H1 (cell line): Measurements from ENCODE around the gene NEFH. TPM values are rescaled to one million over a fixed set of nuclear protein-coding genes. Genes with fewer than 3 reads are reported as not detected.

Experiments used
- CTCF ChIA-PET: fragments of 300-600 bp; sonication (Branson Sonifier 250); formaldehyde crosslinking; loops from one replicate; lab custom pipeline; 2021; ENCODE audit not compliant: partially characterized antibody; lab: Charles Lee
- POLR2A ChIA-PET: fragments of 300-600 bp; sonication (Branson Sonifier 250); formaldehyde crosslinking; loops from one replicate; lab custom pipeline; 2021; ENCODE audit warnings: inconsistent platforms; ENCODE audit not compliant: partially characterized antibody; lab: Charles Lee
- DNase-seq, 2 experiments: peaks; one replicate each; pipeline versions ENCODE4 v3.0.0 to v3.0.0-alpha.2; 2010 to 2022; ENCODE audit warnings: low spot score in 2 of 2, low read depth in 1 of 2, mixed read lengths in 1 of 2
- FAIRE-seq: peaks from 2 replicates; lab custom pipeline; 2011; peaks lifted over from hg19 to GRCh38; lab: Jason Lieb, UNC
- H2AFZ ChIP-seq: 2 replicates; pipeline ENCODE4 v1.8.1; 2012; ENCODE audit warnings: low read length, inconsistent platforms
- H2AK5ac ChIP-seq: 2 replicates; pipeline ENCODE4 v1.6.1; 2013; ENCODE audit warnings: low read depth, low read length
- H2BK120ac ChIP-seq: replicated peaks from 2 replicates; pipeline ENCODE3; 2013; ENCODE audit warnings: low read depth, low read length, inconsistent platforms
- H2BK12ac ChIP-seq: 2 replicates; pipeline ENCODE4 v1.6.1; 2013; ENCODE audit warnings: low read depth, low read length
- H2BK15ac ChIP-seq: 2 replicates; pipeline ENCODE4 v1.6.1; 2013; ENCODE audit warnings: low read length
- H2BK20ac ChIP-seq: 2 replicates; pipeline ENCODE4 v1.6.1; 2013; ENCODE audit warnings: low read length
- H2BK5ac ChIP-seq: 2 replicates; pipeline ENCODE4 v1.6.1; 2013; ENCODE audit warnings: low read depth, low read length
- H3K14ac ChIP-seq: 2 replicates; pipeline ENCODE4 v1.6.1; 2013; ENCODE audit warnings: inconsistent platforms; ENCODE audit not compliant: insufficient read length
- H3K18ac ChIP-seq: 2 replicates; pipeline ENCODE4 v1.6.1; 2013; ENCODE audit warnings: low read length; ENCODE audit errors: extremely low read depth
- H3K23ac ChIP-seq: 2 replicates; pipeline ENCODE4 v1.6.1; 2013; ENCODE audit warnings: inconsistent platforms; ENCODE audit not compliant: insufficient read length
- H3K23me2 ChIP-seq: 2 replicates; pipeline ENCODE4 v1.6.1; 2013; ENCODE audit warnings: low read depth, low read length
- H3K27ac ChIP-seq: 2 replicates; pipeline ENCODE4 v1.6.1; 2011; ENCODE audit warnings: low read depth, low read length, inconsistent platforms
- H3K27me3 ChIP-seq, 4 experiments: replicated peaks in 1 of 4; 1 replicate in 1 of 4; 2 replicates in 3 of 4; pipeline versions ENCODE4 v1.6.1 to v1.8.1; 2011 to 2013; ENCODE audit warnings: low read length in 3 of 4, mild to moderate bottlenecking in 3 of 4, inconsistent platforms in 2 of 4, mixed read lengths in 2 of 4, moderate library complexity in 1 of 4; ENCODE audit not compliant: control insufficient read depth in 3 of 4, insufficient read depth in 3 of 4; ENCODE audit errors: extremely low read depth in 1 of 4
- H3K36me3 ChIP-seq, 4 experiments: 2 replicates each; pipeline versions ENCODE4 v1.6.1 to v1.8.1; 2011 to 2013; ENCODE audit warnings: mild to moderate bottlenecking in 4 of 4, low read length in 3 of 4, moderate library complexity in 2 of 4, control low read depth in 1 of 4, inconsistent platforms in 1 of 4; ENCODE audit not compliant: insufficient read depth in 4 of 4, control insufficient read depth in 2 of 4
- H3K4ac ChIP-seq: replicated peaks from 2 replicates; pipeline ENCODE3; 2013; ENCODE audit warnings: low read length, low read depth, mixed read lengths, inconsistent platforms; ENCODE audit not compliant: insufficient read length
- H3K4me1 ChIP-seq, 4 experiments: replicated peaks in 1 of 4; 1 replicate in 1 of 4; 2 replicates in 3 of 4; pipeline versions ENCODE4 v1.6.1 to v1.8.1; 2011 to 2013; ENCODE audit warnings: low read length in 3 of 4, inconsistent platforms in 2 of 4, mixed read lengths in 1 of 4; ENCODE audit not compliant: insufficient read depth in 4 of 4, control insufficient read depth in 3 of 4
- H3K4me2 ChIP-seq, 2 experiments: 2 replicates each; pipeline versions ENCODE4 v1.6.1 to v1.8.1; 2011 to 2013; ENCODE audit warnings: low read depth in 2 of 2, low read length in 2 of 2, control low read depth in 1 of 2, inconsistent platforms in 1 of 2, mild to moderate bottlenecking in 1 of 2; ENCODE audit not compliant: insufficient read depth in 1 of 2
- H3K4me3 ChIP-seq, 4 experiments: fragments of 200-600, 300-600 bp in 1 of 4; sonication (generic), shearing (Covaris generic), sonication (Bioruptor Twin) in 1 of 4; 2 replicates each; pipeline versions ENCODE4 v1.5.1 to v1.8.1; 2011 to 2016; ENCODE audit warnings: low read length in 4 of 4, low read depth in 3 of 4, control low read depth in 2 of 4, inconsistent platforms in 2 of 4, mild to moderate bottlenecking in 2 of 4, mixed read lengths in 1 of 4, moderate library complexity in 1 of 4; ENCODE audit not compliant: insufficient read depth in 2 of 4; ENCODE audit errors: extremely low read depth in 1 of 4
- H3K56ac ChIP-seq: replicated peaks from 2 replicates; pipeline ENCODE3; 2013; ENCODE audit warnings: low read depth, mild to moderate bottlenecking, mixed read lengths, low read length, inconsistent platforms; ENCODE audit not compliant: insufficient read length
- H3K79me1 ChIP-seq: 2 replicates; pipeline ENCODE4 v1.6.1; 2013; ENCODE audit warnings: low read depth, low read length, control low read depth
- H3K79me2 ChIP-seq, 2 experiments: 2 replicates each; pipeline versions ENCODE4 v1.6.1 to v1.8.1; 2012 to 2013; ENCODE audit warnings: low read length in 2 of 2, mild to moderate bottlenecking in 2 of 2, inconsistent platforms in 1 of 2; ENCODE audit not compliant: insufficient read depth in 2 of 2, control insufficient read depth in 1 of 2
- H3K9ac ChIP-seq, 4 experiments: replicated peaks in 1 of 4; 1 replicate in 1 of 4; 2 replicates in 3 of 4; pipeline versions ENCODE4 v1.6.1 to v1.8.1; 2011 to 2013; ENCODE audit warnings: low read depth in 3 of 4, low read length in 3 of 4, control low read depth in 2 of 4, mild to moderate bottlenecking in 2 of 4, moderate library complexity in 2 of 4, inconsistent platforms in 1 of 4; ENCODE audit errors: extremely low read depth in 1 of 4
- H3K9me3 ChIP-seq, 2 experiments: 2 replicates each; pipeline versions ENCODE4 v1.6.1 to v1.8.1; 2012 to 2013; ENCODE audit warnings: mild to moderate bottlenecking in 2 of 2, moderate library complexity in 2 of 2, control low read depth in 1 of 2, inconsistent platforms in 1 of 2, low read depth in 1 of 2, low read length in 1 of 2, mixed read lengths in 1 of 2; ENCODE audit not compliant: insufficient read depth in 2 of 2
- H4K20me1 ChIP-seq, 2 experiments: replicated peaks in 1 of 2; 2 replicates each; pipeline versions ENCODE3 to v1.8.1; 2011 to 2013; ENCODE audit warnings: inconsistent platforms in 2 of 2, low read length in 2 of 2, mild to moderate bottlenecking in 1 of 2; ENCODE audit not compliant: insufficient read depth in 2 of 2, control insufficient read depth in 1 of 2
- H4K5ac ChIP-seq: 2 replicates; pipeline ENCODE4 v1.6.1; 2013; ENCODE audit warnings: low read length, low read depth, mixed read lengths, inconsistent platforms; ENCODE audit not compliant: insufficient read length
- H4K8ac ChIP-seq: 2 replicates; pipeline ENCODE4 v1.8.0; 2013; ENCODE audit warnings: mild to moderate bottlenecking, moderate library complexity, low read length, inconsistent platforms; ENCODE audit not compliant: insufficient read depth; ENCODE audit errors: extremely low read depth
- H4K91ac ChIP-seq: replicated peaks from 2 replicates; pipeline ENCODE3; 2013; ENCODE audit warnings: low read length, mixed read lengths, inconsistent platforms; ENCODE audit not compliant: insufficient read length
- ATF2 ChIP-seq: IDR thresholded peaks from 2 replicates; pipeline ENCODE4 v1.6.1; 2012; ENCODE audit warnings: low read length, inconsistent platforms
- BCL11A ChIP-seq, 2 experiments: IDR thresholded peaks; one replicate each; pipeline ENCODE4 v1.6.1; 2011; ENCODE audit warnings: low read depth in 2 of 2, low read length in 2 of 2, mild to moderate bottlenecking in 2 of 2
- CTCF ChIP-seq, 3 experiments: IDR thresholded peaks; 1 replicate in 2 of 3; 2 replicates in 1 of 3; pipeline versions ENCODE4 v1.5.1 to v1.6.1; 2011; ENCODE audit warnings: low read length in 3 of 3, mild to moderate bottlenecking in 3 of 3, inconsistent platforms in 2 of 3, low read depth in 1 of 3, moderate library complexity in 1 of 3; ENCODE audit not compliant: insufficient read depth in 1 of 3; ENCODE audit errors: control extremely low read depth in 1 of 3
- E2F6 ChIP-seq: IDR thresholded peaks from 2 replicates; pipeline ENCODE4 v1.6.1; 2012; ENCODE audit warnings: inconsistent platforms
- HDAC2 ChIP-seq, 2 experiments: fragments of 300-600 bp in 1 of 2; sonication (generic) in 1 of 2; IDR thresholded peaks; 2 replicates each; pipeline ENCODE4 v1.6.1; 2011 to 2012; ENCODE audit warnings: low read depth in 2 of 2, low read length in 2 of 2, mild to moderate bottlenecking in 2 of 2, moderate library complexity in 2 of 2, borderline replicate concordance in 1 of 2, inconsistent platforms in 1 of 2
- NANOG ChIP-seq: IDR thresholded peaks from 2 replicates; pipeline ENCODE4 v1.6.1; 2011; ENCODE audit warnings: low read length, low read depth, mild to moderate bottlenecking, inconsistent platforms; ENCODE audit not compliant: insufficient read depth, poor library complexity, severe bottlenecking
- RFX5 ChIP-seq: IDR thresholded peaks from 2 replicates; pipeline ENCODE4 v1.6.1; 2011; ENCODE audit warnings: low read depth, low read length, improper control_type of control experiment, borderline replicate concordance
- SAP30 ChIP-seq: fragments of 300-600 bp; sonication (generic); IDR thresholded peaks from 2 replicates; pipeline ENCODE4 v1.7.1; 2012; ENCODE audit warnings: low read length, moderate library complexity, mild to moderate bottlenecking, inconsistent platforms; ENCODE audit not compliant: insufficient read depth, insufficient replicate concordance
- SIRT6 ChIP-seq: IDR thresholded peaks from one replicate; pipeline ENCODE4 v1.7.1; 2012; ENCODE audit warnings: low read length, inconsistent platforms
- polyA plus RNA-seq, 7 experiments: library from polyadenylated mRNA; depleted of rRNA in 3 of 7; stranded (reverse) in 5 of 7; unstranded in 2 of 7; fragments of >200 nt in 5 of 7; fragments of 200-250 nt in 2 of 7; gene quantifications; 1 replicate in 5 of 7; 2 replicates in 1 of 7; 4 replicates in 1 of 7; pipeline versions ENCODE4 v1.2.1 to v1.2.3, GENCODE V29; 2011 to 2013; ENCODE audit warnings: missing spikeins in 2 of 7, mixed read lengths in 2 of 7
- total RNA-seq: library from RNA; stranded (reverse); fragmentation: NEBNext Ultra II Directional; extraction: Animal tissue kit (Norgen Biotek cat#: 25700); gene quantifications from 2 replicates; pipeline ENCODE4 v1.2.1, GENCODE V29; 2021

NEFH gene
- total and polyA plus RNA-seq, 2 of the 8 experiments (the other 6 are each of a cell fraction or from before 2014, with no cell fraction given), result 0.57 to 2.3 TPM

- H3K36me3 ChIP-seq, result peaks cover 12 to 54% (median 38%) of the 10 kb centered on the region in 4 experiments
- TF ChIP-seq RFX5 (no peak), ATF2 (no peak), CTCF (IDR thresholded peaks at IDR 0.05; ENCODE audit: control extremely low read depth in 1 of 3, insufficient read depth in 1 of 3, low read depth in 1 of 3, low read length in 3 of 3) (no peak), BCL11A (IDR thresholded peaks at IDR 0.05; ENCODE audit: low read depth in 2 of 2, low read length in 2 of 2) (no peak), SIRT6 (no peak), SAP30 (no peak), NANOG (no peak), E2F6 (no peak), HDAC2 (IDR thresholded peaks at IDR 0.05; ENCODE audit: borderline replicate concordance in 1 of 2, low read depth in 2 of 2, low read length in 2 of 2) (no peak)
Observed at GRCh38 chr22:29509298-29509697, 29.3 kb downstream of the NEFH start.

More at GRCh38 chr22:29509298-29509697, 29.3 kb downstream of the NEFH start:
- no peaks in the 10 kb centered on the region for H3K79me2 ChIP-seq
- H4K8ac ChIP-seq, result no peak overlapping the region
- no peak overlapping the region for H2BK120ac ChIP-seq
- no peaks in the 10 kb centered on the region for H3K23me2 ChIP-seq
- no peaks in the 10 kb centered on the region for H3K79me1 ChIP-seq
- no peak overlapping the region for H3K18ac ChIP-seq
- ChIA-PET CTCF (interaction anchor here (1.0 to 5.5 kb wide), 3 partner anchors 12 to 115 kb away, joined by 3 to 33 read pairs (median 4); no protein-coding TSS in a partner anchor), POLR2A (no interaction called here)
- no peak overlapping the region for H4K5ac ChIP-seq
- no peak overlapping the region for H3K4me2 ChIP-seq
- no peak overlapping the region for H2BK20ac ChIP-seq
- H3K9me3 ChIP-seq, result no peaks in the 10 kb centered on the region
- H3K9ac ChIP-seq, result no peak overlapping the region
- no peak for DNase-seq
- H2BK12ac ChIP-seq, result no peak overlapping the region
- no peak overlapping the region for H2AFZ ChIP-seq
- H3K56ac ChIP-seq, result no peak overlapping the region
- no peak overlapping the region for H3K27ac ChIP-seq
- peaks cover 0 to 3% of the 10 kb centered on the region in 2 experiments for H4K20me1 ChIP-seq
- H3K4me1 ChIP-seq, result no peaks in the 10 kb centered on the region
- no peak for FAIRE-seq
- no peak overlapping the region for H4K91ac ChIP-seq
- no peak overlapping the region for H3K14ac ChIP-seq
- no peaks in the 10 kb centered on the region for H3K27me3 ChIP-seq
- no peak overlapping the region for H3K4me3 ChIP-seq
- no peak overlapping the region for H2BK5ac ChIP-seq
- no peak overlapping the region for H3K4ac ChIP-seq
- H3K23ac ChIP-seq, result no peak overlapping the region
- no peak overlapping the region for H2AK5ac ChIP-seq
- no peak overlapping the region for H2BK15ac ChIP-seq
